DOHH2 (cell line): ENCODE results near the gene TBKBP1.

ENCODE experiments used
- CTCF ChIP-seq: fragments of 200-600 bp; sonication (generic); IDR thresholded peaks from one replicate; pipeline ENCODE4 v1.5.1; 2014; ENCODE audit warnings: antibody characterized with exemption, mild to moderate bottlenecking, low read depth, low read length; ENCODE audit not compliant: poor library complexity, severe bottlenecking
- EZH2phosphoT487 ChIP-seq: fragments of 200-600 bp; sonication (generic); IDR thresholded peaks from 2 replicates; pipeline ENCODE4 v1.6.1; 2017; ENCODE audit warnings: borderline replicate concordance, mild to moderate bottlenecking, antibody characterized with exemption, low read length, moderate library complexity, mixed read lengths

- no peak for TF ChIP-seq CTCF
- TF ChIP-seq EZH2phosphoT487: no peak
Observed at GRCh38 chr17:47739150-47739549, 45.2 kb downstream of the TBKBP1 start.
